GM18498 (cell line): ENCODE measurements around the gene CFAP20.

Source experiments
- ATAC-seq: cut with Tn5 transposase; IDR thresholded peaks from one replicate; pipeline ENCODE4 v1.9.1; 2021; ENCODE audit warnings: mild to moderate bottlenecking, moderate library complexity; ENCODE audit not compliant: unreplicated experiment

The CFAP20 gene

GRCh38 chr16:58125041-58125440 is 4.1 kb downstream of the CFAP20 start:
- ATAC-seq = no peak

- no peak for ATAC-seq
Observed at GRCh38 chr16:58124601-58124915, 4.6 kb downstream of the CFAP20 start.

GRCh38 chr16:58123896-58124600 is 5.1 kb downstream of the CFAP20 start:
- no peak for ATAC-seq

GRCh38 chr16:58121132-58121531 is 8.0 kb downstream of the CFAP20 start:
- ATAC-seq = no peak

- ATAC-seq = no peak
Observed at GRCh38 chr16:58120234-58120633, 8.9 kb downstream of the CFAP20 start.

- ATAC-seq = no peak
Observed at GRCh38 chr16:58119509-58119845, 9.7 kb downstream of the CFAP20 start.

GRCh38 chr16:58118801-58119508 is 10.2 kb downstream of the CFAP20 start:
- ATAC-seq = no peak

GRCh38 chr16:58116529-58116928 is 12.7 kb downstream of the CFAP20 start:
- ATAC-seq = no peak

GRCh38 chr16:58116081-58116480 is 13.1 kb downstream of the CFAP20 start:
- ATAC-seq = no peak

- ATAC-seq = no peak
Observed at GRCh38 chr16:58114827-58115825, 14.1 kb downstream of the CFAP20 start.

GRCh38 chr16:58111302-58111627 is 17.9 kb downstream of the CFAP20 start:
- no peak for ATAC-seq

- ATAC-seq = no peak
Observed at GRCh38 chr16:58110571-58111301, 18.4 kb downstream of the CFAP20 start.

- no peak for ATAC-seq
Observed at GRCh38 chr16:58109881-58110280, 19.3 kb downstream of the CFAP20 start.

- no peak for ATAC-seq
Observed at GRCh38 chr16:58109330-58109729, 19.9 kb downstream of the CFAP20 start.

- no peak for ATAC-seq
Observed at GRCh38 chr16:58107709-58108108, 21.5 kb downstream of the CFAP20 start.

GRCh38 chr16:58107228-58107627 is 22.0 kb downstream of the CFAP20 start:
- no peak for ATAC-seq

GRCh38 chr16:58105631-58106030 is 23.6 kb downstream of the CFAP20 start:
- no peak for ATAC-seq

- ATAC-seq = no peak
Observed at GRCh38 chr16:58102665-58103392, 26.4 kb downstream of the CFAP20 start.

- no peak for ATAC-seq
Observed at GRCh38 chr16:58099956-58100300, 29.3 kb downstream of the CFAP20 start.

- no peak for ATAC-seq
Observed at GRCh38 chr16:58099097-58099955, 29.9 kb downstream of the CFAP20 start.
